HL-60 (cell line): ENCODE results near the gene NOLC1.
"Not testable (repeated sequence)": the region's sequence is repeated elsewhere in the genome, so short reads cannot be mapped to it uniquely, and the experiment has no call there.

Experiments used
- DNase-seq, 2 experiments: peaks; one replicate each; pipeline ENCODE4 v3.0.0-alpha.2; 2010 to 2020; ENCODE audit warnings: low read depth in 1 of 2, low spot score in 1 of 2
- H3K27ac ChIP-seq: fragments of 250-450 bp; sonication (Bioruptor Pico); replicated peaks from 2 replicates; pipeline ENCODE4 v1.5.1; 2020; ENCODE audit warnings: mild to moderate bottlenecking, moderate library complexity
- H3K27me3 ChIP-seq: fragments of 250-450 bp; sonication (Bioruptor Pico); 2 replicates; pipeline ENCODE4 v1.5.1; 2021; ENCODE audit warnings: mild to moderate bottlenecking, moderate library complexity; ENCODE audit not compliant: insufficient read depth, poor library complexity, severe bottlenecking
- H3K4me3 ChIP-seq: replicated peaks from 2 replicates; pipeline ENCODE4 v1.5.1; 2011; ENCODE audit warnings: mild to moderate bottlenecking, control low read depth, low read length; ENCODE audit not compliant: insufficient read depth
- GABPA ChIP-seq: IDR thresholded peaks from 2 replicates; pipeline ENCODE4 v1.6.1; 2012; ENCODE audit warnings: low read depth
- POLR2AphosphoS5 ChIP-seq: IDR thresholded peaks from 2 replicates; pipeline ENCODE4 v1.6.1; 2012; ENCODE audit warnings: low read depth
- REST ChIP-seq: IDR thresholded peaks from 2 replicates; pipeline ENCODE4 v1.6.1; 2012; ENCODE audit warnings: low read depth; ENCODE audit not compliant: insufficient replicate concordance
- SPI1 ChIP-seq: IDR thresholded peaks from 2 replicates; pipeline ENCODE4 v1.6.1; 2012; ENCODE audit warnings: low read depth, mild to moderate bottlenecking, borderline replicate concordance
- TF ChIP-seq, protein P1 (sequence below): IDR thresholded peaks from one replicate; pipeline ENCODE4 v1.5.1; 2011; ENCODE audit warnings: low read length, control low read depth, inconsistent platforms; ENCODE audit not compliant: insufficient read depth

The NOLC1 gene

DNA sequence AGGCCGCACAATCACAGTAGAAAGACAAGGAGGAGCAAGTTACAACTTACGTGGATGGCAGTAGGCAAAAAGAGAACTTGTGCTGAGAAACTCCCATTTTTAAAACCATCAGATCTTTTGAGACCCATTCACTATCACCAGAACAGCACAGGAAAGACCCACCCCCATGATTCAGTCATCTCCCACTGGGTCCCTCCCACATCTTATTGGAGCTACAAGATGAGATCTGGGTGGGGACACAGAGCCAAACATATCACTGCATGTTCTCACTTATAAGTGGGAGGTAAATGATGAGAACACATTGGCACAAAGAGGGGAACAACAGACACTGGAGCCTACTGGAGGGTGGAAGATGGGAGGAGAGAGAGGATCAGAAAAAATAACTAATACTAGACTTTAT is 32.4 kb downstream of the NOLC1 start:
- TF ChIP-seq, protein P1, sequence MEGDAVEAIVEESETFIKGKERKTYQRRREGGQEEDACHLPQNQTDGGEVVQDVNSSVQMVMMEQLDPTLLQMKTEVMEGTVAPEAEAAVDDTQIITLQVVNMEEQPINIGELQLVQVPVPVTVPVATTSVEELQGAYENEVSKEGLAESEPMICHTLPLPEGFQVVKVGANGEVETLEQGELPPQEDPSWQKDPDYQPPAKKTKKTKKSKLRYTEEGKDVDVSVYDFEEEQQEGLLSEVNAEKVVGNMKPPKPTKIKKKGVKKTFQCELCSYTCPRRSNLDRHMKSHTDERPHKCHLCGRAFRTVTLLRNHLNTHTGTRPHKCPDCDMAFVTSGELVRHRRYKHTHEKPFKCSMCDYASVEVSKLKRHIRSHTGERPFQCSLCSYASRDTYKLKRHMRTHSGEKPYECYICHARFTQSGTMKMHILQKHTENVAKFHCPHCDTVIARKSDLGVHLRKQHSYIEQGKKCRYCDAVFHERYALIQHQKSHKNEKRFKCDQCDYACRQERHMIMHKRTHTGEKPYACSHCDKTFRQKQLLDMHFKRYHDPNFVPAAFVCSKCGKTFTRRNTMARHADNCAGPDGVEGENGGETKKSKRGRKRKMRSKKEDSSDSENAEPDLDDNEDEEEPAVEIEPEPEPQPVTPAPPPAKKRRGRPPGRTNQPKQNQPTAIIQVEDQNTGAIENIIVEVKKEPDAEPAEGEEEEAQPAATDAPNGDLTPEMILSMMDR, result no peak
- TF ChIP-seq GABPA (no peak), SPI1 (no peak), POLR2AphosphoS5 (no peak), REST (no peak)
- DNase-seq, result no peak
- Histone ChIP-seq H3K27me3 (no peaks in the 10 kb centered on the region), H3K27ac (no peak overlapping the region), H3K4me3 (no peak overlapping the region)

DNA sequence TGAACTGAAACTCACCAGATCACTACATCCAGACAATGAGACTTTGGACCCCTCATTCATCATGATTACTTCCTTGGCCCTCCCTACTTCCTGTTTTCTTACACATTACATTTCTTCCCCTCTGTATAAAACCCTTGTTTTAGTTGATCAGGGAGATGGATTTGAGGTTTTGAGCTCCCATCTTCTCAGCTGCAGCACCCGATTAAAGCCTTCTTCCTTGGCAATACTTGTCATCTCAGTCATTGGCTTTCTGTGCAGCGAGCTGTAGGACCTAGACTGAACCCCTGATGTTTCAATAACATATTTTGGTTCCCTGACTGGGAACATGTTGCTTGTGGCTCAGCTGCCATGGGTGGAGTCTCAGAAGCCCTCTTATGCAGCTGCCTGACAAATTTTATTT is 33.1 kb downstream of the NOLC1 start:
- H3K27me3 ChIP-seq, result no peaks in the 10 kb centered on the region
- no peak overlapping the region for H3K4me3 ChIP-seq
- DNase-seq, result no peak
- H3K27ac ChIP-seq, result no peak overlapping the region
- TF ChIP-seq SPI1, result no peak

DNA sequence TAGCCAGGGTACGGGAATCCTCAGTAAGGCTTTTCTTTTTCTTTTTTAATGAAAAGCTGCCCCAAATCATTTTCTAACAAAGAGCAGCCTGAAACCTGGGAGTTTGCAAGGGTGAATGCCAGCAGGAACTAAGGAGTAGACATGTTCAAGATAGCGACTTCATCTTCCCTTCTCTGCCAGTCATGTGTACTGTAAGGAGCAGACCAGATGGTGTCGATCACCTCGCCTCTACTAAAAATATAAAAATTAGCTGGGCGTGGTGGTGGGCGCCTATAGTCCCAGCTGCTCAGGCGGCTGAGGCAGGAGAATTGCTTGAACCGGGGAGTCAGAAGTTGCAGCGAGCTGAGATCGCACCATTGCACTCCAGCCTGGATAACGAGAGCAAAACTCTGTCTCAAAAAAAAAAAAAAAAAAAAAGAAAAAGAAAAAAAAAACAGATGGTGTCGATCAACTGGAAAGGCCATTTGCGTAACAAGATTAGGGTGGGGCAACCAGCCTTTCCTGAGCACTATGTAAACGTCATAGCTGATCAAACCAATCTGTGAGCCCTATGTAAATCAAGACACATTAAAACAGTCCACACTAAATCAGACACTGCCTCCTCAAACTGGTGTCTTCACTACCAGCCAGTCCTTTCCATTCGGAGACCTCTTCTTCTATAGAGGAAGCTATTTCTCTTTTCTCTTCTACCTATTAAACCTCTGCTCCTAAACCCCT is 33.8 kb downstream of the NOLC1 start:
- TF ChIP-seq GABPA (no peak), SPI1 (no peak), POLR2AphosphoS5 (no peak), REST (no peak)
- TF ChIP-seq, protein P1, result no peak
- Histone ChIP-seq H3K27ac (no peak overlapping the region), H3K27me3 (no peaks in the 10 kb centered on the region), H3K4me3 (no peak overlapping the region)
- DNase-seq, result no peak

- Histone ChIP-seq H3K27ac (no peak overlapping the region), H3K27me3 (no peaks in the 10 kb centered on the region), H3K4me3 (no peak overlapping the region)
- TF ChIP-seq POLR2AphosphoS5 (no peak), REST (no peak), SPI1 (no peak), GABPA (no peak)
- TF ChIP-seq, protein P1, result no peak
- DNase-seq, result no peak
Measured at GRCh38 chr10:102188298-102188940, 36.2 kb downstream of the NOLC1 start.

DNA sequence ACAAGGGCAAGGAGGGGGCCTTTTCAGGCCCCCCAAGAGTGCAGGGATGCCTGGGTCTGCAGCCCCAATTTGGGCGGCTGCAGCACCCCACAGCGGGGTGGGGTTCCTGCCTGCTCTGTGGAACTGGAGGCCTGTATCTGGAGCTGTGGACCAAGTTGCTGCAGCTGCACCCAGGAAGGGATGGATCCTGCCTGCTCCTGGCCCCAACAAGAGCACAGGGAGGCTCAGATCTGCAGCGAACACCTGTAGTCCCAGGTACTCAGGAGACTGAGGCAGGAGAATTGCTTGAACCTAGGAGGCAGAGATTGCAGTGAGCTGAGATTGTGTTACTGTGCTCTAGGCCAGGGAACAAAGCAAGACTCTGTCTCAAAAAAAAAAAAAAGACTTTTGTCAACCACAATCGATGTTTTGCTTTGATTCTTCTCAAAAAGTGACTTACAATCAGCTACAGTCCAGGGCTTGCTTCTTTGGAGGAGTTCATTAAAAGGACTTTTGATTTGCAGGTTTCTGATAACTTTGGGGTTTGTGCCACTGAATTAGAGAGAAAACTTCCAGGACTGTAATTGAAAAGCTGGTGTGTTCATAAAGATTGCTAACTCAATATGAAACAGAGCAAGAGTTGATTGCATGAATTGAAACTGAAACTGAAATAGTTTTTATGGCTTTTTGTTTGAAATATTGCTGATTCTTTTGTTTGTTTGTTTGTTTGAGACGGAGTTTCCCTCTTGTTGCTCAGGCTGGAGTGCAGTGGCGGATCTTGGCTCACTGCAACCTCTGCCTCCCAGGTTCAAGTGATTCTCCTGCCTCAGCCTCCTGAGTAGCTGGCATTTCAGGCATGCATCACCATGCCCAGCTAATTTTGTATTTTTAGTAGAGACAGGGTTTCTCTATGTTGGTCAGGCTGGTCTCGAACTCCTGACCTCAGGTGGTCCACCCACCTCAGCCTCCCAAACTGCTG is 37.0 kb downstream of the NOLC1 start:
- not testable (repeated sequence) for H3K27ac ChIP-seq, DNase-seq, H3K4me3 ChIP-seq, H3K27me3 ChIP-seq
